H1 (cell line): ENCODE measurements around the gene FAM177B. TPM values are rescaled to one million over a fixed set of nuclear protein-coding genes. Genes with fewer than 3 reads are reported as not detected.

Experiments used
- CTCF ChIA-PET: fragments of 300-600 bp; sonication (Branson Sonifier 250); formaldehyde crosslinking; loops from one replicate; lab custom pipeline; 2021; ENCODE audit not compliant: partially characterized antibody; lab: Charles Lee
- POLR2A ChIA-PET: fragments of 300-600 bp; sonication (Branson Sonifier 250); formaldehyde crosslinking; loops from one replicate; lab custom pipeline; 2021; ENCODE audit warnings: inconsistent platforms; ENCODE audit not compliant: partially characterized antibody; lab: Charles Lee
- DNase-seq, 2 experiments: peaks; one replicate each; pipeline versions ENCODE4 v3.0.0 to v3.0.0-alpha.2; 2010 to 2022; ENCODE audit warnings: low spot score in 2 of 2, low read depth in 1 of 2, mixed read lengths in 1 of 2
- FAIRE-seq: peaks from 2 replicates; lab custom pipeline; 2011; peaks lifted over from hg19 to GRCh38; lab: Jason Lieb, UNC
- H2AFZ ChIP-seq: 2 replicates; pipeline ENCODE4 v1.8.1; 2012; ENCODE audit warnings: low read length, inconsistent platforms
- H2AK5ac ChIP-seq: 2 replicates; pipeline ENCODE4 v1.6.1; 2013; ENCODE audit warnings: low read depth, low read length
- H2BK120ac ChIP-seq: replicated peaks from 2 replicates; pipeline ENCODE3; 2013; ENCODE audit warnings: low read depth, low read length, inconsistent platforms
- H2BK12ac ChIP-seq: 2 replicates; pipeline ENCODE4 v1.6.1; 2013; ENCODE audit warnings: low read depth, low read length
- H2BK15ac ChIP-seq: 2 replicates; pipeline ENCODE4 v1.6.1; 2013; ENCODE audit warnings: low read length
- H2BK20ac ChIP-seq: 2 replicates; pipeline ENCODE4 v1.6.1; 2013; ENCODE audit warnings: low read length
- H2BK5ac ChIP-seq: 2 replicates; pipeline ENCODE4 v1.6.1; 2013; ENCODE audit warnings: low read depth, low read length
- H3K14ac ChIP-seq: 2 replicates; pipeline ENCODE4 v1.6.1; 2013; ENCODE audit warnings: inconsistent platforms; ENCODE audit not compliant: insufficient read length
- H3K18ac ChIP-seq: 2 replicates; pipeline ENCODE4 v1.6.1; 2013; ENCODE audit warnings: low read length; ENCODE audit errors: extremely low read depth
- H3K23ac ChIP-seq: 2 replicates; pipeline ENCODE4 v1.6.1; 2013; ENCODE audit warnings: inconsistent platforms; ENCODE audit not compliant: insufficient read length
- H3K23me2 ChIP-seq: 2 replicates; pipeline ENCODE4 v1.6.1; 2013; ENCODE audit warnings: low read depth, low read length
- H3K27ac ChIP-seq: 2 replicates; pipeline ENCODE4 v1.6.1; 2011; ENCODE audit warnings: low read depth, low read length, inconsistent platforms
- H3K27me3 ChIP-seq, 4 experiments: replicated peaks in 1 of 4; 1 replicate in 1 of 4; 2 replicates in 3 of 4; pipeline versions ENCODE4 v1.6.1 to v1.8.1; 2011 to 2013; ENCODE audit warnings: low read length in 3 of 4, mild to moderate bottlenecking in 3 of 4, inconsistent platforms in 2 of 4, mixed read lengths in 2 of 4, moderate library complexity in 1 of 4; ENCODE audit not compliant: control insufficient read depth in 3 of 4, insufficient read depth in 3 of 4; ENCODE audit errors: extremely low read depth in 1 of 4
- H3K36me3 ChIP-seq, 4 experiments: 2 replicates each; pipeline versions ENCODE4 v1.6.1 to v1.8.1; 2011 to 2013; ENCODE audit warnings: mild to moderate bottlenecking in 4 of 4, low read length in 3 of 4, moderate library complexity in 2 of 4, control low read depth in 1 of 4, inconsistent platforms in 1 of 4; ENCODE audit not compliant: insufficient read depth in 4 of 4, control insufficient read depth in 2 of 4
- H3K4ac ChIP-seq: replicated peaks from 2 replicates; pipeline ENCODE3; 2013; ENCODE audit warnings: low read length, low read depth, mixed read lengths, inconsistent platforms; ENCODE audit not compliant: insufficient read length
- H3K4me1 ChIP-seq, 4 experiments: replicated peaks in 1 of 4; 1 replicate in 1 of 4; 2 replicates in 3 of 4; pipeline versions ENCODE4 v1.6.1 to v1.8.1; 2011 to 2013; ENCODE audit warnings: low read length in 3 of 4, inconsistent platforms in 2 of 4, mixed read lengths in 1 of 4; ENCODE audit not compliant: insufficient read depth in 4 of 4, control insufficient read depth in 3 of 4
- H3K4me2 ChIP-seq, 2 experiments: 2 replicates each; pipeline versions ENCODE4 v1.6.1 to v1.8.1; 2011 to 2013; ENCODE audit warnings: low read depth in 2 of 2, low read length in 2 of 2, control low read depth in 1 of 2, inconsistent platforms in 1 of 2, mild to moderate bottlenecking in 1 of 2; ENCODE audit not compliant: insufficient read depth in 1 of 2
- H3K4me3 ChIP-seq, 4 experiments: fragments of 200-600, 300-600 bp in 1 of 4; sonication (generic), shearing (Covaris generic), sonication (Bioruptor Twin) in 1 of 4; 2 replicates each; pipeline versions ENCODE4 v1.5.1 to v1.8.1; 2011 to 2016; ENCODE audit warnings: low read length in 4 of 4, low read depth in 3 of 4, control low read depth in 2 of 4, inconsistent platforms in 2 of 4, mild to moderate bottlenecking in 2 of 4, mixed read lengths in 1 of 4, moderate library complexity in 1 of 4; ENCODE audit not compliant: insufficient read depth in 2 of 4; ENCODE audit errors: extremely low read depth in 1 of 4
- H3K56ac ChIP-seq: replicated peaks from 2 replicates; pipeline ENCODE3; 2013; ENCODE audit warnings: low read depth, mild to moderate bottlenecking, mixed read lengths, low read length, inconsistent platforms; ENCODE audit not compliant: insufficient read length
- H3K79me1 ChIP-seq: 2 replicates; pipeline ENCODE4 v1.6.1; 2013; ENCODE audit warnings: low read depth, low read length, control low read depth
- H3K79me2 ChIP-seq, 2 experiments: 2 replicates each; pipeline versions ENCODE4 v1.6.1 to v1.8.1; 2012 to 2013; ENCODE audit warnings: low read length in 2 of 2, mild to moderate bottlenecking in 2 of 2, inconsistent platforms in 1 of 2; ENCODE audit not compliant: insufficient read depth in 2 of 2, control insufficient read depth in 1 of 2
- H3K9ac ChIP-seq, 4 experiments: replicated peaks in 1 of 4; 1 replicate in 1 of 4; 2 replicates in 3 of 4; pipeline versions ENCODE4 v1.6.1 to v1.8.1; 2011 to 2013; ENCODE audit warnings: low read depth in 3 of 4, low read length in 3 of 4, control low read depth in 2 of 4, mild to moderate bottlenecking in 2 of 4, moderate library complexity in 2 of 4, inconsistent platforms in 1 of 4; ENCODE audit errors: extremely low read depth in 1 of 4
- H3K9me3 ChIP-seq, 2 experiments: 2 replicates each; pipeline versions ENCODE4 v1.6.1 to v1.8.1; 2012 to 2013; ENCODE audit warnings: mild to moderate bottlenecking in 2 of 2, moderate library complexity in 2 of 2, control low read depth in 1 of 2, inconsistent platforms in 1 of 2, low read depth in 1 of 2, low read length in 1 of 2, mixed read lengths in 1 of 2; ENCODE audit not compliant: insufficient read depth in 2 of 2
- H4K20me1 ChIP-seq, 2 experiments: replicated peaks in 1 of 2; 2 replicates each; pipeline versions ENCODE3 to v1.8.1; 2011 to 2013; ENCODE audit warnings: inconsistent platforms in 2 of 2, low read length in 2 of 2, mild to moderate bottlenecking in 1 of 2; ENCODE audit not compliant: insufficient read depth in 2 of 2, control insufficient read depth in 1 of 2
- H4K5ac ChIP-seq: 2 replicates; pipeline ENCODE4 v1.6.1; 2013; ENCODE audit warnings: low read length, low read depth, mixed read lengths, inconsistent platforms; ENCODE audit not compliant: insufficient read length
- H4K8ac ChIP-seq: 2 replicates; pipeline ENCODE4 v1.8.0; 2013; ENCODE audit warnings: mild to moderate bottlenecking, moderate library complexity, low read length, inconsistent platforms; ENCODE audit not compliant: insufficient read depth; ENCODE audit errors: extremely low read depth
- H4K91ac ChIP-seq: replicated peaks from 2 replicates; pipeline ENCODE3; 2013; ENCODE audit warnings: low read length, mixed read lengths, inconsistent platforms; ENCODE audit not compliant: insufficient read length
- CBX5 ChIP-seq: fragments of 300-800, 300-1000 bp; sonication (generic); IDR thresholded peaks from 2 replicates; pipeline ENCODE4 v1.7.1; 2016; ENCODE audit warnings: antibody characterized with exemption, low read length, low read depth
- CBX8 ChIP-seq: fragments of 300-800, 300-1000 bp; sonication (generic); IDR thresholded peaks from 2 replicates; pipeline ENCODE4 v1.7.1; 2016; ENCODE audit warnings: low read depth, low read length, borderline replicate concordance
- JUND ChIP-seq: IDR thresholded peaks from 2 replicates; pipeline ENCODE4 v1.6.1; 2011; ENCODE audit warnings: mild to moderate bottlenecking, improper control_type of control experiment, low read length
- POU5F1 ChIP-seq: IDR thresholded peaks from 2 replicates; pipeline ENCODE4 v1.6.1; 2011; ENCODE audit warnings: low read depth, mild to moderate bottlenecking, low read length, moderate library complexity
- SP1 ChIP-seq: IDR thresholded peaks from 2 replicates; pipeline ENCODE4 v1.6.1; 2011; ENCODE audit warnings: low read depth, low read length
- SP4 ChIP-seq: IDR thresholded peaks from 2 replicates; pipeline ENCODE4 v1.6.1; 2012; ENCODE audit warnings: low read length, inconsistent platforms
- WGBS, 2 experiments: shearing (Covaris generic) in 1 of 2; methylation state at CpG; one replicate each; pipeline versions ENCODE4 v1.1.6 to v1.1.7; 2013 to 2015; ENCODE audit warnings: low lambda C conversion rate in 2 of 2, mixed read lengths in 2 of 2, inconsistent platforms in 1 of 2, low coverage in 1 of 2, missing lambda C conversion rate in 1 of 2; ENCODE audit not compliant: insufficient replicate concordance in 2 of 2, insufficient coverage in 1 of 2, insufficient read length in 1 of 2; ENCODE audit errors: extremely low coverage in 1 of 2, missing lambda C conversion rate in 1 of 2; 5-methylcytosine and 5-hydroxymethylcytosine counted together
- polyA plus RNA-seq, 7 experiments: library from polyadenylated mRNA; depleted of rRNA in 3 of 7; stranded (reverse) in 5 of 7; unstranded in 2 of 7; fragments of >200 nt in 5 of 7; fragments of 200-250 nt in 2 of 7; gene quantifications; 1 replicate in 5 of 7; 2 replicates in 1 of 7; 4 replicates in 1 of 7; pipeline versions ENCODE4 v1.2.1 to v1.2.3, GENCODE V29; 2011 to 2013; ENCODE audit warnings: missing spikeins in 2 of 7, mixed read lengths in 2 of 7
- total RNA-seq: library from RNA; stranded (reverse); fragmentation: NEBNext Ultra II Directional; extraction: Animal tissue kit (Norgen Biotek cat#: 25700); gene quantifications from 2 replicates; pipeline ENCODE4 v1.2.1, GENCODE V29; 2021

Gene FAM177B
- total and polyA plus RNA-seq, 2 of the 8 experiments (the other 6 are each of a cell fraction or from before 2014, with no cell fraction given): 0.06 TPM; not detected in 1

GRCh38 chr1:222777977-222778376 is 41.0 kb downstream of the FAM177B start:
- Histone ChIP-seq H2BK12ac (no peak overlapping the region), H4K5ac (no peak overlapping the region), H3K4ac (no peak overlapping the region), H3K56ac (no peak overlapping the region), H4K20me1 (no peaks in the 10 kb centered on the region), H2BK15ac (no peak overlapping the region), H3K36me3 (no peaks in the 10 kb centered on the region), H3K79me1 (no peaks in the 10 kb centered on the region), H2BK20ac (no peak overlapping the region), H3K79me2 (no peaks in the 10 kb centered on the region), H3K23ac (no peak overlapping the region), H2BK5ac (no peak overlapping the region), H4K8ac (no peak overlapping the region), H4K91ac (no peak overlapping the region), H3K9ac (peak overlapping the region in 1 of 4 experiments; percentile 34; a peak in 1 of 7 replicates), H3K9me3 (no peaks in the 10 kb centered on the region), H3K4me3 (no peak overlapping the region), H3K4me1 (no peaks in the 10 kb centered on the region), H3K27me3 (no peaks in the 10 kb centered on the region), H2AK5ac (no peak overlapping the region), H3K23me2 (no peaks in the 10 kb centered on the region), H3K27ac (no peak overlapping the region), H2BK120ac (no peak overlapping the region), H3K4me2 (no peak overlapping the region), H3K14ac (no peak overlapping the region), H3K18ac (no peak overlapping the region), H2AFZ (no peak overlapping the region)
- DNase-seq (no peak), FAIRE-seq (no peak)
- ChIA-PET POLR2A (no interaction called here), CTCF (no interaction called here)
- TF ChIP-seq POU5F1 (no peak), SP1 (no peak), JUND (no peak), CBX5 (no peak), SP4 (no peak), CBX8 (no peak)
- 89% methylated on average over 2 of the region's 2 CpGs; no CpG with 5 or more reads in 1 of the 2 experiments for WGBS, 2 experiments
